PC-3 (cell line): ENCODE results near the gene CLEC4D.

Source experiments
- CTCF ChIP-seq: fragments of 300-600 bp; sonication (generic); conservative IDR thresholded peaks from 2 replicates; pipeline ENCODE4 v1.5.1; 2017; ENCODE audit warnings: antibody characterized with exemption, low read depth, mild to moderate bottlenecking, low read length
- EZH2 ChIP-seq: fragments of 300-600 bp; sonication (generic); IDR thresholded peaks from one replicate; pipeline ENCODE4 v1.6.1; 2017; ENCODE audit warnings: antibody characterized with exemption, mild to moderate bottlenecking, low read length; ENCODE audit not compliant: unreplicated experiment
- EZH2phosphoT487 ChIP-seq: fragments of 300-600 bp; sonication (generic); IDR thresholded peaks from 2 replicates; pipeline ENCODE4 v1.6.1; 2018; ENCODE audit warnings: mild to moderate bottlenecking, antibody characterized with exemption, low read length, borderline replicate concordance

DNA sequence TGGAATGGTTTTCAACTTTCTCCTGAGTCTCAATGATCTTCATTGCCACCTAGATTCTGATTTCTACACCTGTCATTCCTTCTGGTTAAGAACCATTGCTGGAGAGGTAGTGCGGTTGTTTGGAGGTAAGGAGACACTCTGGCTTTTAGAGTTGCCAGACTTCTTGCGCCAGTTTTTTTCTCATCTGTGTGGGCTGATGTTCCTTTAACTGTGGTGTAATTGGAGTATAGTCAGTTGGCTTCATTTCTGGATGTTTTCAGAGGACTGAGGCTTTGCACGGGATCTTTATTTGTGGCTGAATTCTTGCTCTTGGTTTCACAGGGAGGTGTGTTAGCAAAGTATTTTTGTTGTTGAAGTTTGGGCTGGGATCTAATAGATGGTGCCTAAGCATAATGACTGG is 5.7 kb upstream of the CLEC4D start:
- TF ChIP-seq CTCF (no peak), EZH2 (no peak), EZH2phosphoT487 (no peak)
